ENCODE measurements around the gene GRM5. TPM values are rescaled to one million over a fixed set of nuclear protein-coding genes. Genes with fewer than 3 reads are reported as not detected.
"Not testable (repeated sequence)": the region's sequence is repeated elsewhere in the genome, so short reads cannot be mapped to it uniquely, and the experiment has no call there.

Gene GRM5
- total RNA-seq, 1 donor from 2014 or later = not detected

DNA sequence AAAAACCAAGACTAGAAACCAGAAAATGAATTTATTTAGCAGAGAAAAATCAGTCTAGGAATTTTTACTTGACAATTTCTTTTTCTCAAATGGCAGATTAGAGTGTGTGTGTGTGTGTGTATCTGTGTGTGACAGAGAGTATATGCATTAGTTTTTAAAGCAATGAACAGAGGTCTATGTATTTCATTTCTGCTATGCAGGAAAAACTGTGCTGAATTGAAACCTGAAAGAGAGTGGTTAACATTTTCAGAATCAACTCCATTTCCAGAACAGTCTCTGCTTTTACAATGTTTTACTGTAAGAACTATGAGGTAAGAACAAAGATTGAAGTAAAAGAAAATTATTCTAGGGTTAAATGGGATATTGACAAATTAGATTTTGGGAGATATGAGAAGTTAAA, 114.8 kb downstream of the GRM5 start:
- Mint-ChIP-seq H3K4me1 (ENCODE audit: low read depth, unreplicated experiment) (no peaks in the 10 kb centered on the region), H3K36me3 (ENCODE audit: unreplicated experiment) (no peaks in the 10 kb centered on the region), H3K9me3 (ENCODE audit: unreplicated experiment) (no peaks in the 10 kb centered on the region), H3K4me3 (ENCODE audit: unreplicated experiment) (no peak overlapping the region), H3K27me3 (ENCODE audit: unreplicated experiment) (no peaks in the 10 kb centered on the region), H3K27ac (ENCODE audit: unreplicated experiment) (no peak overlapping the region)
- TF ChIP-seq, protein P1, sequence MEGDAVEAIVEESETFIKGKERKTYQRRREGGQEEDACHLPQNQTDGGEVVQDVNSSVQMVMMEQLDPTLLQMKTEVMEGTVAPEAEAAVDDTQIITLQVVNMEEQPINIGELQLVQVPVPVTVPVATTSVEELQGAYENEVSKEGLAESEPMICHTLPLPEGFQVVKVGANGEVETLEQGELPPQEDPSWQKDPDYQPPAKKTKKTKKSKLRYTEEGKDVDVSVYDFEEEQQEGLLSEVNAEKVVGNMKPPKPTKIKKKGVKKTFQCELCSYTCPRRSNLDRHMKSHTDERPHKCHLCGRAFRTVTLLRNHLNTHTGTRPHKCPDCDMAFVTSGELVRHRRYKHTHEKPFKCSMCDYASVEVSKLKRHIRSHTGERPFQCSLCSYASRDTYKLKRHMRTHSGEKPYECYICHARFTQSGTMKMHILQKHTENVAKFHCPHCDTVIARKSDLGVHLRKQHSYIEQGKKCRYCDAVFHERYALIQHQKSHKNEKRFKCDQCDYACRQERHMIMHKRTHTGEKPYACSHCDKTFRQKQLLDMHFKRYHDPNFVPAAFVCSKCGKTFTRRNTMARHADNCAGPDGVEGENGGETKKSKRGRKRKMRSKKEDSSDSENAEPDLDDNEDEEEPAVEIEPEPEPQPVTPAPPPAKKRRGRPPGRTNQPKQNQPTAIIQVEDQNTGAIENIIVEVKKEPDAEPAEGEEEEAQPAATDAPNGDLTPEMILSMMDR (IDR thresholded peaks at IDR 0.05; ENCODE audit: partially characterized antibody, unreplicated experiment) = no peak
- no peak for DNase-seq

DNA sequence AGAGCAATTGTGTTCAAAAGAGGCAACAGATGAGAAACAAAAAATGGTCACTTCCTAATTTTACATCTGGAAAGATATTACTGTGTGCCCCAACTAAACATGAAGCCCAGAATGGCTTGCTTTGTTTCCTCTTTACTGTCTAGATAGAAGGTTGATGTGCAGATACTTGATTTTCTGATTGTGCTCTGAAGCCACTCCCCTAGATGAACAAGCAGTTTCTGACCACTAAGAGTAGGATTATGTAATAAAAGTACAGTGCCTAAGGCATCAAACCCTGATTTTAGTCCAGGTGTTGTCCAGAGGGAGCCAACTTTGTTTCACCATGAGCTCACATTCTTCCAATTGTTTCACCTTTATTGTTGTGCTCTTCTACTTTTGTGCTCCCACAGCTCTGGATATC, 116.9 kb downstream of the GRM5 start:
- not testable (repeated sequence) for H3K27ac Mint-ChIP-seq (ENCODE audit: unreplicated experiment); H3K4me3 Mint-ChIP-seq (ENCODE audit: unreplicated experiment); H3K36me3 Mint-ChIP-seq (ENCODE audit: unreplicated experiment); DNase-seq; H3K9me3 Mint-ChIP-seq (ENCODE audit: unreplicated experiment); H3K27me3 Mint-ChIP-seq (ENCODE audit: unreplicated experiment); H3K4me1 Mint-ChIP-seq (ENCODE audit: low read depth, unreplicated experiment)

DNA sequence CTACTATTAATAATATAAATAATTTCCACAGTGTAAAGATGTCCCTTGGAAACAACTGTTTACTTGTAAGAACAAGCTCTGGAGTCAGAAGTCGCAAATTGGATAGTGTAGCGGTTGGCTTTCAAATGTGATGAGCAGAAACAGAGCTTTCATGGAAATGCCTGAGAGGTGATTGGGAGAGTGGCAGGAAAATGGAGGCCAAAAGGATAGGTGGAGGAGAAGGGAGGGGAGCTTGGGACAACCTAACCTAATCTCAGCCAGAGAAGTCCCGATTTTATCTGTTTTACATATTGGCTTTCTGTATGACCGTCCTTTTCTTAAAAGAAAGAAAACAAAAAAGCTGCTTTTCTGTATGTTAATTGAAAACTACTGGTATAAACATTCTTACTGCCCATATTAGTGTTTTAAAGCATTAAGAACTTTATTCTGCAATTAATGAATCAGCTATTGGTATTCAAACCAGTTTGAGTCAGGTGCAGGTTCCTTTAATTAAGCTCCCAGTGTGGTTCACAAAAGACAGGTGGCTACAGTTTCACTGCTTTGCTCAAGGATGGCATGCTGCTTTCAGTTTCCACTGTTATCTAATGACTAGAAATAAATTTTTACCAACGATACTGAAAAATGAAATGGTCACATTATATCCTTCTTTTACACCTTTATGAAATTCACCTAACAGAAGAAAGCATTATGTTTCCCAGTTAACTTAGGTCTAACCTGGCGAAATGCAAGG, 117.8 kb downstream of the GRM5 start:
- H3K9me3 Mint-ChIP-seq (ENCODE audit: unreplicated experiment); H3K4me1 Mint-ChIP-seq (ENCODE audit: low read depth, unreplicated experiment); H3K27ac Mint-ChIP-seq (ENCODE audit: unreplicated experiment); H3K4me3 Mint-ChIP-seq (ENCODE audit: unreplicated experiment); H3K27me3 Mint-ChIP-seq (ENCODE audit: unreplicated experiment); DNase-seq; H3K36me3 Mint-ChIP-seq (ENCODE audit: unreplicated experiment): not testable (repeated sequence)

DNA sequence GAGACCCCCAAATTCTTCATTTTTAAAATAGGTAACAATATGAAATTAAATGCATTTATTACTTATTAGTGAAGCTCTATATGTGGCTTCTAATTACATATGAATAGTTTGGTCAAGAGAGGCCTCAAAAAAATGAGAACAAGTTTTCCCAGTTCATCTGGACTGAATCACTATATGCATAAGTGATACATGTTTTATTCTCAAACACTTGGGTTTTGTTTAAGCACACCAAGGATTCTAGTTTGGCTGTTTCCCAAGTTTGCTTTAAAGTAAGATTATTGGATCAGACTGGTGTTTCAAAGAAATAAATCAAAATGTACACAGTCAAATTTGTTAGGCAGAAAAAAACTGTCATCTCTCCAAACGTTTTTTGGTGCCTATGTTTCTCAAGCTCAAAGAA, 136.1 kb downstream of the GRM5 start:
- H3K36me3 Mint-ChIP-seq (ENCODE audit: unreplicated experiment); H3K27me3 Mint-ChIP-seq (ENCODE audit: unreplicated experiment); DNase-seq; H3K4me1 Mint-ChIP-seq (ENCODE audit: low read depth, unreplicated experiment); H3K9me3 Mint-ChIP-seq (ENCODE audit: unreplicated experiment); H3K27ac Mint-ChIP-seq (ENCODE audit: unreplicated experiment); H3K4me3 Mint-ChIP-seq (ENCODE audit: unreplicated experiment): not testable (repeated sequence)

DNA sequence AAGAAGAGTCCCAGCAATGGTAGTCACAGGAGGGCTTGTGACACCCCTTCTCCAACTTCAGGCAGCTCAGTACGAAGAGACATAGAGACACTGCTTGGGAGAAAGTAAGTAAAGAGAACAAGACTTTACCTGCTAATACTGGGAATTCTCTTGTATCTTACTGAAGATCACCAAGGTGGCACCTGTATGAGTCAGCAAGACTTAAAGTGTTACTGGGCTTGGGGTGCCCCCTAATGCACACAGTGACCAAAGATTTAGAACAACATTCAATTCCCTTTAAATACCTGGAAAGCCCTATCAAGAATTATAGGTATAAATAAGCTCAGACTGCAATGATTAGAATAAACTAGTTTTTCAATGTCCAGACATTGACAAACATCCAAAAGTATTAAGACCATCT, 148.7 kb downstream of the GRM5 start:
- not testable (repeated sequence) for H3K27me3 Mint-ChIP-seq (ENCODE audit: unreplicated experiment); H3K27ac Mint-ChIP-seq (ENCODE audit: unreplicated experiment); H3K4me3 Mint-ChIP-seq (ENCODE audit: unreplicated experiment); DNase-seq; H3K4me1 Mint-ChIP-seq (ENCODE audit: low read depth, unreplicated experiment); H3K9me3 Mint-ChIP-seq (ENCODE audit: unreplicated experiment); H3K36me3 Mint-ChIP-seq (ENCODE audit: unreplicated experiment)

DNA sequence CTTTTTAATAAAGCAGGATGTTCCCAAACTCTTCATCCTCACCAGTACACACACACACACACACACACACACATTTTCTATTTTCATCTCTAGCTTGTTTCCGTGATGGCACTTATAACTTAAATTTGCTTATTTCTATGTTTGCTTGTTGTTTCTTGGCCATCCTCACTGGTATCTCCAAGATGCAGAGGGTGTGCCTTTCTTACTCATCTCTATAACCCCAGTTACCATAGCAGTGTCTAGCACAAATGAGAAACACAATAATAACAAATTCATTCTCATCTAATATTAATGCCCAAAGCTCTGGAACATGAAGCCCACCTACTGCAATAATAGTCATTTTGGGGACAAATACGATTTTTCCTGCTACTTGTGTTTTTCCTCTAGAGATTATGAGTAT, 156.3 kb downstream of the GRM5 start:
- no peak for DNase-seq
- Mint-ChIP-seq H3K36me3 (ENCODE audit: unreplicated experiment) (no peaks in the 10 kb centered on the region), H3K4me1 (ENCODE audit: low read depth, unreplicated experiment) (no peaks in the 10 kb centered on the region), H3K27ac (ENCODE audit: unreplicated experiment) (no peak overlapping the region), H3K9me3 (ENCODE audit: unreplicated experiment) (no peaks in the 10 kb centered on the region), H3K4me3 (ENCODE audit: unreplicated experiment) (no peak overlapping the region), H3K27me3 (ENCODE audit: unreplicated experiment) (no peaks in the 10 kb centered on the region)
- TF ChIP-seq, protein P1 (IDR thresholded peaks at IDR 0.05; ENCODE audit: partially characterized antibody, unreplicated experiment) = no peak

DNA sequence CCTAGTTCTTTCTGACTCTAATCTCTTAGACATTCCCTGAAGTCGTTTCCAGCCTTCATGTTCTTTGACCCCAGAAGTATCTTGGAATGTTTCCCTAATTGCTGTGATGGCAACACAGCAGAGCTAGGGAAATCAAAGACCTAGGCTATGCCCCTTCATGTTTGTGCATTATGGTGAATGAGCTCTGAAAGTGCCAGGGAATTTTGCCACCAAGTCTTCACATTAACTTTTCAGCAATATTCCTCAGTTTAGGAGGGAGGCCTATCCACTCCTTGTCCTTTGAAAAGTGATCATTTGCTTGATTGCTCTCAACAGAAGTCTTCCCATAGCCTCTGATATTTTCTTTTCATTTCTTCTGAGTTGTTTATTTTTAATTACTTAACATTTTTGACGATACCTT, 164.3 kb downstream of the GRM5 start:
- H3K4me3 Mint-ChIP-seq (ENCODE audit: unreplicated experiment); H3K36me3 Mint-ChIP-seq (ENCODE audit: unreplicated experiment); H3K9me3 Mint-ChIP-seq (ENCODE audit: unreplicated experiment); DNase-seq; H3K27ac Mint-ChIP-seq (ENCODE audit: unreplicated experiment); H3K4me1 Mint-ChIP-seq (ENCODE audit: low read depth, unreplicated experiment); H3K27me3 Mint-ChIP-seq (ENCODE audit: unreplicated experiment): not testable (repeated sequence)

DNA sequence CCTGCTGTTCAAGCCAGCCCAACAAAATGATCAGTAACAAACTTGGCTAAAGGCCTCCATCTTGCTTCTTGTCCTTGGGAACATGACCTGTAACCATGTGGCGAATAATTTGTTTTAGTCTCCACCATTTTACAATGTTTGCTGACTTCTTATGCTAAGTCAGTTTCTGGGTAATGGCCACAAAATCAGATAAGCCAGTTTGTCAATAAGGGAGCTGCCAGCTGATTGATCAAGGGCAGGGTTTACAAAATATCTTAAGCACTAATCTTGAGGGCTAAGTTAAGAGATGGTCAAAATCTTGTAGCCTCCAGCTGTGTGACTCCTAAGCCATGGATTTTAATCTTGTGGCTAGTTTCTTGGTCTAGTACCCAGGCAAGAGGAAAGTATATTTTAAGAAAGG, 176.9 kb downstream of the GRM5 start:
- not testable (repeated sequence) for H3K27ac Mint-ChIP-seq (ENCODE audit: unreplicated experiment); H3K4me1 Mint-ChIP-seq (ENCODE audit: low read depth, unreplicated experiment); H3K9me3 Mint-ChIP-seq (ENCODE audit: unreplicated experiment); H3K4me3 Mint-ChIP-seq (ENCODE audit: unreplicated experiment); H3K27me3 Mint-ChIP-seq (ENCODE audit: unreplicated experiment); DNase-seq
- H3K36me3 Mint-ChIP-seq (ENCODE audit: unreplicated experiment) = peaks cover 12% of the 10 kb centered on the region

Data from glutamatergic neuron (in vitro differentiated cells).